GM18502 (cell line): Measurements from ENCODE around the gene NSG2.

Source experiments
- ATAC-seq: cut with Tn5 transposase; IDR thresholded peaks from one replicate; pipeline ENCODE4 v1.9.1; 2021; ENCODE audit warnings: mild to moderate bottlenecking; ENCODE audit not compliant: unreplicated experiment, poor library complexity

Gene NSG2

GRCh38 chr5:174058433-174059122 is 13.1 kb downstream of the NSG2 start:
- no peak for ATAC-seq

- ATAC-seq = no peak
Measured at GRCh38 chr5:174059247-174059646, 13.7 kb downstream of the NSG2 start.

GRCh38 chr5:174063082-174063756 is 17.7 kb downstream of the NSG2 start:
- ATAC-seq = no peak

GRCh38 chr5:174064171-174064570 is 18.7 kb downstream of the NSG2 start:
- ATAC-seq = no peak

- no peak for ATAC-seq
Measured at GRCh38 chr5:174065528-174066197, 20.2 kb downstream of the NSG2 start.

- no peak for ATAC-seq
Measured at GRCh38 chr5:174067499-174067898, 22.0 kb downstream of the NSG2 start.

GRCh38 chr5:174071484-174071883 is 26.0 kb downstream of the NSG2 start:
- no peak for ATAC-seq

- no peak for ATAC-seq
Measured at GRCh38 chr5:174073122-174073660, 27.7 kb downstream of the NSG2 start.

GRCh38 chr5:174074369-174074768 is 28.9 kb downstream of the NSG2 start:
- ATAC-seq = no peak

- no peak for ATAC-seq
Measured at GRCh38 chr5:174078416-174078815, 32.9 kb downstream of the NSG2 start.

- no peak for ATAC-seq
Measured at GRCh38 chr5:174082286-174082685, 36.8 kb downstream of the NSG2 start.

- ATAC-seq = no peak
Measured at GRCh38 chr5:174083056-174083827, 37.7 kb downstream of the NSG2 start.

GRCh38 chr5:174084691-174085154 is 39.2 kb downstream of the NSG2 start:
- ATAC-seq = no peak

GRCh38 chr5:174086751-174087150 is 41.2 kb downstream of the NSG2 start:
- ATAC-seq = no peak

GRCh38 chr5:174087783-174088182 is 42.3 kb downstream of the NSG2 start:
- no peak for ATAC-seq

GRCh38 chr5:174090129-174090528 is 44.6 kb downstream of the NSG2 start:
- no peak for ATAC-seq

GRCh38 chr5:174093123-174093522 is 47.6 kb downstream of the NSG2 start:
- no peak for ATAC-seq

- no peak for ATAC-seq
Measured at GRCh38 chr5:174094857-174095606, 49.5 kb downstream of the NSG2 start.

- ATAC-seq = no peak
Measured at GRCh38 chr5:174096619-174097018, 51.1 kb downstream of the NSG2 start.
